ENCODE measurements around the gene ALB.

- TF ChIP-seq CTCF (IDR thresholded peaks at IDR 0.05) (no peak), POLR2A (IDR thresholded peaks at IDR 0.05) (no peak)
Measured at GRCh38 chr4:73383452-73383851, 20.6 kb upstream of the ALB start.
